GM12874 (cell line): Measurements from ENCODE around the gene SMARCD1.

Experiments
- TF ChIP-seq, protein P1 (sequence below): IDR thresholded peaks from 2 replicates; pipeline ENCODE4 v1.5.1; 2011; ENCODE audit warnings: low read depth, mild to moderate bottlenecking, control low read depth, low read length, moderate library complexity; ENCODE audit not compliant: insufficient read depth

The SMARCD1 gene

DNA sequence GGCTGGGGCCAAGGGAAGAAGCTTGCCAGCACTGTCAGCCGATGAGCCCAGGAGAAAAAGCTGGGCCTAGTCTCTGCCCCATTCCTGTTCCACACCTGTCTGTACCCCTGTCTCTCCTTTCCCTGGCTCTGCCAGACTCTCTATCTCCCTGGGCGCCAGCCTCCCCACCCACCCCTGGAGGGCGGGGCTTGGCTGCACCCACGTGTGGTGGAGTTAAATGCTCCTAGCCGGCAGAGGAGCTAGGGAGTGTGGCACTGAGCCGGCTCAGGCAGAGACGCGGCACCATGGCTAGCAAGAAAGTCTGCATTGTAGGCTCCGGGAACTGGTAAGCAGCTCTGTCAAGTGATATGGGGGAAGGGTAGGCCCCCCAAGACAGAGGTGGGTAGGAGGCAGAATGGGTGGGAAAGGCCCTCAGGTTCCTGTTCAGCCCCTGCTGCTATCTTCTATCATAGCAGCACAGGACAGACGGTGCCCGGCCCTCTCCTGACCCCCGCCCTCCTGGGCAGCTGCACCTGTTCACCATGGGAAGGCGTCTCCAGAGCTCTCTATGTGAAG lies 18.7 kb downstream of the SMARCD1 start, which contains the start of gene GPD1:
Gene GPD1, plus strand, starts transcription at position 242 of the 555 bp plus-strand sequence. Its CDS starts 43 bp downstream, at position 285.
- TF ChIP-seq, protein P1, sequence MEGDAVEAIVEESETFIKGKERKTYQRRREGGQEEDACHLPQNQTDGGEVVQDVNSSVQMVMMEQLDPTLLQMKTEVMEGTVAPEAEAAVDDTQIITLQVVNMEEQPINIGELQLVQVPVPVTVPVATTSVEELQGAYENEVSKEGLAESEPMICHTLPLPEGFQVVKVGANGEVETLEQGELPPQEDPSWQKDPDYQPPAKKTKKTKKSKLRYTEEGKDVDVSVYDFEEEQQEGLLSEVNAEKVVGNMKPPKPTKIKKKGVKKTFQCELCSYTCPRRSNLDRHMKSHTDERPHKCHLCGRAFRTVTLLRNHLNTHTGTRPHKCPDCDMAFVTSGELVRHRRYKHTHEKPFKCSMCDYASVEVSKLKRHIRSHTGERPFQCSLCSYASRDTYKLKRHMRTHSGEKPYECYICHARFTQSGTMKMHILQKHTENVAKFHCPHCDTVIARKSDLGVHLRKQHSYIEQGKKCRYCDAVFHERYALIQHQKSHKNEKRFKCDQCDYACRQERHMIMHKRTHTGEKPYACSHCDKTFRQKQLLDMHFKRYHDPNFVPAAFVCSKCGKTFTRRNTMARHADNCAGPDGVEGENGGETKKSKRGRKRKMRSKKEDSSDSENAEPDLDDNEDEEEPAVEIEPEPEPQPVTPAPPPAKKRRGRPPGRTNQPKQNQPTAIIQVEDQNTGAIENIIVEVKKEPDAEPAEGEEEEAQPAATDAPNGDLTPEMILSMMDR: no peak

DNA sequence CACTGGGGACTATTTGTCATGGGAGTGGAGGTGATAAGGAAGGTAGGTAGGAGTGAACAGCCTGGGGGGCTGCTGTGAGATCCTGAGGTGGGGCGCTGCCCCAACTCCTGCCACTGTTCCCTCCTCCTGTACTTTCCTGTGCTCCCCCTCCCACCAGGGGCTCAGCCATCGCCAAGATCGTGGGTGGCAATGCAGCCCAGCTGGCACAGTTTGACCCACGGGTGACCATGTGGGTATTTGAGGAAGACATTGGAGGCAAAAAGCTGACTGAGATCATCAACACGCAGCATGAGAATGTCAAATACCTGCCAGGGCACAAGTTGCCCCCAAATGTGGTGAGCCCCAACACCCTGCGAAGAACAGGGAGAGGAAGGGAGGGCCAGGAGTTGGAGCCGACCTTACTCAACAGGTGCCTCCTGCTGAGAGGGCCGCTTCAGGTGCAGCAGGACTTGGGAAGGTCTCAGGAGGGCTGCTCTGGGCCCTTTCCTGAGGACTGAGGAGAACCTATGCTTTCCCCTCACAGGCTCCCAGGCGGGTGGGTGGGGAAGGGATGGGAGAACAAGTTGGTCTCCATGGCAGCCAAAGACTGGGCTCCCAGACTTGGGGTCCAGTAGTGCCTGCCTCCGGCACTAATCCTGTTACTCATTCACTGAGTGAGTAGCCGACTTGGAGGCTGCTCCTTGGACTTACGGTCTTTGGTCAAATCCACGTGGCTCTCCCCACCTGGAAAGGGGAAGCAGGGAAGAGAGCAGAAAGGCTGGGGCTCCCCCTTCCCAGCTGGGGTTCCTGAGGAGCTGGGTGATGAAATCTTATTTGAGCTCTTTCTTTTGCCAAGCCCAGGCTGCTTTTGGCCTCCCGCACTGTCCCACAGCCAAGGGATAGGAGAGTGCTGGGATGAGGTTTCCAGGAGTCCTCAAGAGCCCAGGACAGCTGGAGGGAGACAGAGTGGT lies 19.6 kb downstream of the SMARCD1 start:
- TF ChIP-seq, protein P1: no peak

DNA sequence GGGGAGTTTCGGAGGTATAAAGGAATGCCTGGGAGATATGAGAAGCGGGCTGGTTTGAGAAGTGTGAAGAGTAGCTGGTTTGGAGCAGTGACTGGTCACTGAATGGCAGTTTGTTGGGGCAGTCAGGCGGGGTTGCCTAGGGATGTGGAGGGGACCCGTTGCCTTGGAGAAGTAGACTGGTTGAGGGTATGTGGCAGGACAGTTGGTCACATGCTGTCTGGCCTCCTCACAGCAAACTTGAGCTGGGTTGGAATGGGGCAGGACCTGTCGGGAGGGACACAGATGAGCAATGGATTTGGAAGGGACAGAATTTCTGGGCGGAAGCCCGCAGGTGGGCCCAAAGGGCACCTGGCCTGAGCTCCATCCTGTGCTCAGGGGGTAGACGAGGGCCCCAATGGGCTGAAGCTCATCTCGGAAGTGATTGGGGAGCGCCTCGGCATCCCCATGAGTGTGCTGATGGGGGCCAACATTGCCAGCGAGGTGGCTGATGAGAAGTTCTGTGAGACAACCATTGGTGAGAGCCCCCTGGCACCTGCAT lies 20.8 kb downstream of the SMARCD1 start:
- TF ChIP-seq, protein P1: no peak

- TF ChIP-seq, protein P1: no peak
These were observed 21.8 kb downstream of the SMARCD1 start for GRCh38 chr12:50106907-50107306.

DNA sequence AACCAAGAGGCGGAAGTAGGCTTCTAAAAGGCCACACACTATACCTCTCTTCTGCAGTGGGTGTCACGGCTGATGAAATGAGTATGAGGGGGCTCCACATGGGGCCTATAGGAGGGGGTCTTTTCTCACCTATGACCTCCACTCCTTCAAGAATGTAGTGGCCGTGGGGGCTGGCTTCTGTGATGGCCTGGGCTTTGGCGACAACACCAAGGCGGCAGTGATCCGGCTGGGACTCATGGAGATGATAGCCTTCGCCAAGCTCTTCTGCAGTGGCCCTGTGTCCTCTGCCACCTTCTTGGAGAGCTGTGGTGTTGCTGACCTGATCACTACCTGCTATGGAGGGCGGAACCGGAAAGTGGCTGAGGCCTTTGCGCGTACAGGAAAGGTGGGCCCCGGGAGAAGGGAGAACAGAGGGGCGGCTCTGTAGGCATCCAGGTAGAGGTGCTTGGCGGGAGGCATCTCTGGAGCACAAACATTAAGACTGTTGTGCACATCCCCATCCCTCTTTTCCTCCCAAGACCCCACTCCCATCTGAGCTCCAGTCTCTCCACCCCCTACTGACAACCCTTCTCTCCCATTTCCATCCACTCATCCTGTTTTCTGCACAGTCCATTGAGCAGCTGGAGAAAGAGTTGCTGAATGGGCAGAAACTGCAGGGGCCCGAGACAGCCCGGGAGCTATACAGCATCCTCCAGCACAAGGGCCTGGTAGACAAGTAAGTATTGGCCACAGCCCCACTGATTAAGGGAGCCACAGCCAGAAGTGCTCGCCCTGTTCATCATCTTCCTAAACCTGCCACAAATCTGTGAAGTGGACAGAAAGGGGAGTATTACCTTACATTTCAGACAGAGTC lies 22.5 kb downstream of the SMARCD1 start:
- TF ChIP-seq, protein P1: no peak

DNA sequence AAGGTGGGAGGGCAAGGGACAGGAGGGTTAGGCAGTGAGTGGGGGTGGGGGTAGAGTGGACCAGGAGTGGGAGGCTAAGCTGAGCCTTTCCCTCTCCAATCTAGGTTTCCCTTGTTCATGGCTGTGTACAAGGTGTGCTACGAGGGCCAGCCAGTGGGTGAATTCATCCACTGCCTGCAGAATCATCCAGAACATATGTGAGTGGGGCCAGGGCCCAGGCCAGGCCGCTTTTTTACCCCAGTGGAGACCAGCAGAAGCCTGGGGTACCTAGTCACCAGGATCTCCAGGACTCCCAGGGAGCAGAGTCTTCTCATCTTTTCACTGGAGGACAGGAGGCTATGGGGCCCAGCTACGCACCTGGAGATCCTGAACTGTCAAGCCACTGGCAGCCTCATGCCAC lies 24.2 kb downstream of the SMARCD1 start:
- TF ChIP-seq, protein P1: no peak
